HG03442 (cell line): ENCODE data around the gene HOMER3.

ENCODE experiments used
- ATAC-seq: cut with Tn5 transposase; IDR thresholded peaks from one replicate; pipeline ENCODE4 v1.9.1; 2021; ENCODE audit warnings: mild to moderate bottlenecking, moderate library complexity; ENCODE audit not compliant: unreplicated experiment

HOMER3 gene

GRCh38 chr19:18940769-18941627 is at the start of gene HOMER3:
Gene HOMER3, minus strand, starts transcription at chr19:18941217. Its CDS starts 2,235 bp downstream, at chr19:18938982.
- no peak for ATAC-seq

- no peak for ATAC-seq
Observed at GRCh38 chr19:18990128-18990708, 49.2 kb upstream of the HOMER3 start.

GRCh38 chr19:18989316-18989715 is 48.3 kb upstream of the HOMER3 start:
- ATAC-seq = no peak

- ATAC-seq = no peak
Observed at GRCh38 chr19:18987456-18987855, 46.4 kb upstream of the HOMER3 start.

GRCh38 chr19:18985257-18985656 is 44.2 kb upstream of the HOMER3 start:
- no peak for ATAC-seq

GRCh38 chr19:18984251-18984650 is 43.2 kb upstream of the HOMER3 start:
- no peak for ATAC-seq

- ATAC-seq = no peak
Observed at GRCh38 chr19:18982669-18983068, 41.7 kb upstream of the HOMER3 start.

- no peak for ATAC-seq
Observed at GRCh38 chr19:18980432-18981020, 39.5 kb upstream of the HOMER3 start.

GRCh38 chr19:18978616-18979015 is 37.6 kb upstream of the HOMER3 start:
- ATAC-seq = no peak

- ATAC-seq = no peak
Observed at GRCh38 chr19:18975869-18976268, 34.9 kb upstream of the HOMER3 start.

- ATAC-seq = no peak
Observed at GRCh38 chr19:18975011-18975410, 34.0 kb upstream of the HOMER3 start.

- ATAC-seq = no peak
Observed at GRCh38 chr19:18972851-18973250, 31.8 kb upstream of the HOMER3 start.

GRCh38 chr19:18972301-18972811 is 31.3 kb upstream of the HOMER3 start:
- no peak for ATAC-seq

- ATAC-seq = no peak
Observed at GRCh38 chr19:18969931-18970659, 29.1 kb upstream of the HOMER3 start.

- ATAC-seq = no peak
Observed at GRCh38 chr19:18967358-18968146, 26.5 kb upstream of the HOMER3 start.

- no peak for ATAC-seq
Observed at GRCh38 chr19:18966307-18966706, 25.3 kb upstream of the HOMER3 start.

- ATAC-seq = no peak
Observed at GRCh38 chr19:18964121-18964520, 23.1 kb upstream of the HOMER3 start.

- no peak for ATAC-seq
Observed at GRCh38 chr19:18961767-18962620, 21.0 kb upstream of the HOMER3 start.

GRCh38 chr19:18960370-18960769 is 19.4 kb upstream of the HOMER3 start:
- no peak for ATAC-seq
